NCI-H1417 treated with DMSO at 0.1 percent for 48 hours (cell line): Measurements from ENCODE around the gene INO80.

Experiments used
- DNase-seq: peaks from one replicate; lab custom pipeline; 2025; lab: John Stamatoyannopoulos, UW

INO80 gene

GRCh38 chr15:40930430-40931299 is 185.4 kb downstream of the INO80 start:
- no peak for DNase-seq

GRCh38 chr15:40929660-40930429 is 186.2 kb downstream of the INO80 start:
- no peak for DNase-seq
